Dendritic cell treated with granulocyte-macrophage colony-stimulating factor and Interleukin-4, amounts not matched to agents 40 ng/mL and 50 ng/mL, for 4 days (primary cell): ENCODE data around the gene NOCT.
"Not testable (repeated sequence)": the region's sequence is repeated elsewhere in the genome, so short reads cannot be mapped to it uniquely, and the experiment has no call there.

ENCODE experiments used
- H3K27ac Mint-ChIP-seq: one replicate; pipeline ENCODE4 v1.8.0; 2022; ENCODE audit warnings: mild to moderate bottlenecking, mixed read lengths
- H3K27me3 Mint-ChIP-seq: one replicate; pipeline ENCODE4 v1.8.0; 2022; ENCODE audit warnings: mild to moderate bottlenecking, mixed read lengths
- H3K36me3 Mint-ChIP-seq: one replicate; pipeline ENCODE4 v1.8.0; 2022; ENCODE audit warnings: low read depth, mixed read lengths
- H3K4me1 Mint-ChIP-seq: one replicate; pipeline ENCODE4 v1.8.0; 2022; ENCODE audit warnings: low read depth, mixed read lengths
- H3K4me3 Mint-ChIP-seq: one replicate; pipeline ENCODE4 v1.8.0; 2022; ENCODE audit warnings: mild to moderate bottlenecking, moderate library complexity, mixed read lengths
- H3K9me3 Mint-ChIP-seq: one replicate; pipeline ENCODE4 v1.8.0; 2022; ENCODE audit warnings: mixed read lengths
- intact Hi-C: fragments of 100-400 bp; cut with micrococcal nuclease; formaldehyde crosslinking; loops from one replicate; pipeline ENCODE4 v1.15.0; 2022

The NOCT gene

GRCh38 chr4:138992676-138993075 is 22.9 kb upstream of the NOCT start:
- Mint-ChIP-seq H3K9me3 (no peaks in the 10 kb centered on the region), H3K4me1 (peaks cover 10% of the 10 kb centered on the region), H3K4me3 (no peak overlapping the region), H3K27me3 (no peaks in the 10 kb centered on the region), H3K36me3 (no peaks in the 10 kb centered on the region), H3K27ac (no peak overlapping the region)
- intact Hi-C loops = no loop called here

- Mint-ChIP-seq H3K36me3 (no peaks in the 10 kb centered on the region), H3K9me3 (no peaks in the 10 kb centered on the region), H3K4me1 (peaks cover 23% of the 10 kb centered on the region), H3K4me3 (no peak overlapping the region), H3K27me3 (no peaks in the 10 kb centered on the region), H3K27ac (no peak overlapping the region)
- intact Hi-C loops = no loop called here
Observed at GRCh38 chr4:138996090-138996489, 19.5 kb upstream of the NOCT start.

GRCh38 chr4:138999666-139000065 is 15.9 kb upstream of the NOCT start:
- no peaks in the 10 kb centered on the region for H3K36me3 Mint-ChIP-seq
- no peak overlapping the region for H3K4me3 Mint-ChIP-seq
- no peaks in the 10 kb centered on the region for H3K27me3 Mint-ChIP-seq
- H3K27ac Mint-ChIP-seq = no peak overlapping the region
- H3K9me3 Mint-ChIP-seq = no peaks in the 10 kb centered on the region
- intact Hi-C loops = no loop called here
- H3K4me1 Mint-ChIP-seq = peaks cover 13% of the 10 kb centered on the region

- intact Hi-C loops, H3K36me3 Mint-ChIP-seq, H3K27me3 Mint-ChIP-seq, H3K27ac Mint-ChIP-seq, H3K4me3 Mint-ChIP-seq, H3K9me3 Mint-ChIP-seq: not testable (repeated sequence)
- peaks cover 13% of the 10 kb centered on the region for H3K4me1 Mint-ChIP-seq
Observed at GRCh38 chr4:139000134-139000533, 15.4 kb upstream of the NOCT start.

GRCh38 chr4:139001430-139001829 is 14.2 kb upstream of the NOCT start:
- H3K4me3 Mint-ChIP-seq, H3K27ac Mint-ChIP-seq, H3K27me3 Mint-ChIP-seq, H3K9me3 Mint-ChIP-seq, intact Hi-C loops, H3K36me3 Mint-ChIP-seq: not testable (repeated sequence)
- H3K4me1 Mint-ChIP-seq = peaks cover 13% of the 10 kb centered on the region

- H3K27ac Mint-ChIP-seq, H3K27me3 Mint-ChIP-seq, H3K4me3 Mint-ChIP-seq, H3K36me3 Mint-ChIP-seq, H3K9me3 Mint-ChIP-seq, intact Hi-C loops: not testable (repeated sequence)
- peaks cover 13% of the 10 kb centered on the region for H3K4me1 Mint-ChIP-seq
Observed at GRCh38 chr4:139003668-139004067, 11.9 kb upstream of the NOCT start.

- Mint-ChIP-seq H3K27ac (no peak overlapping the region), H3K4me3 (no peak overlapping the region), H3K4me1 (no peaks in the 10 kb centered on the region), H3K27me3 (no peaks in the 10 kb centered on the region), H3K36me3 (no peaks in the 10 kb centered on the region), H3K9me3 (peaks cover 9% of the 10 kb centered on the region)
- intact Hi-C loops = no loop called here
Observed at GRCh38 chr4:139005774-139006173, 9.8 kb upstream of the NOCT start.

- H3K4me1 Mint-ChIP-seq = no peaks in the 10 kb centered on the region
- peaks cover 9% of the 10 kb centered on the region for H3K9me3 Mint-ChIP-seq
- intact Hi-C loops = no loop called here
- H3K36me3 Mint-ChIP-seq = no peaks in the 10 kb centered on the region
- H3K4me3 Mint-ChIP-seq = no peak overlapping the region
- H3K27me3 Mint-ChIP-seq = no peaks in the 10 kb centered on the region
- H3K27ac Mint-ChIP-seq = no peak overlapping the region
Observed at GRCh38 chr4:139007640-139008039, 7.9 kb upstream of the NOCT start.

- not testable (repeated sequence) for H3K27me3 Mint-ChIP-seq, H3K36me3 Mint-ChIP-seq, H3K27ac Mint-ChIP-seq
Observed at GRCh38 chr4:139008278-139008677, 7.3 kb upstream of the NOCT start.

GRCh38 chr4:139009702-139010101 is 5.9 kb upstream of the NOCT start:
- intact Hi-C loops = no loop called here
- no peak overlapping the region for H3K27ac Mint-ChIP-seq

More at GRCh38 chr4:139008278-139008677, 7.3 kb upstream of the NOCT start:
- H3K4me1 Mint-ChIP-seq, H3K4me3 Mint-ChIP-seq, intact Hi-C loops, H3K9me3 Mint-ChIP-seq: not testable (repeated sequence)

GRCh38 chr4:139011225-139011950 is 4.2 kb upstream of the NOCT start:
- H3K27ac Mint-ChIP-seq = no peak overlapping the region
- intact Hi-C loops = no loop called here
- H3K9me3 Mint-ChIP-seq = peaks cover 9% of the 10 kb centered on the region
- no peak overlapping the region for H3K4me3 Mint-ChIP-seq
- no peaks in the 10 kb centered on the region for H3K36me3 Mint-ChIP-seq
- H3K4me1 Mint-ChIP-seq = peaks cover 18% of the 10 kb centered on the region
- H3K27me3 Mint-ChIP-seq = no peaks in the 10 kb centered on the region

More at GRCh38 chr4:139009702-139010101, 5.9 kb upstream of the NOCT start:
- Mint-ChIP-seq H3K27me3 (no peaks in the 10 kb centered on the region), H3K4me1 (peaks cover 11% of the 10 kb centered on the region), H3K4me3 (no peak overlapping the region), H3K9me3 (peaks cover 9% of the 10 kb centered on the region), H3K36me3 (no peaks in the 10 kb centered on the region)

- peak overlapping the region; percentile 79 for H3K4me3 Mint-ChIP-seq
- H3K27me3 Mint-ChIP-seq = no peaks in the 10 kb centered on the region
- no peaks in the 10 kb centered on the region for H3K9me3 Mint-ChIP-seq
- H3K36me3 Mint-ChIP-seq = peaks cover 2% of the 10 kb centered on the region
- peak overlapping the region; percentile 98 for H3K27ac Mint-ChIP-seq
- H3K4me1 Mint-ChIP-seq = peaks cover 33% of the 10 kb centered on the region
- intact Hi-C loops = loop anchor here (1.0 to 5.0 kb wide), 2 partner anchors 37 to 68 kb away; no protein-coding TSS in a partner anchor
Observed at GRCh38 chr4:139014371-139015268, 961 bp upstream of the NOCT start.

- peak overlapping the region; percentile 79 for H3K4me3 Mint-ChIP-seq
- peaks cover 16% of the 10 kb centered on the region for H3K36me3 Mint-ChIP-seq
- H3K9me3 Mint-ChIP-seq = no peaks in the 10 kb centered on the region
- H3K27ac Mint-ChIP-seq = peak overlapping the region; percentile 98
- no peaks in the 10 kb centered on the region for H3K27me3 Mint-ChIP-seq
- peaks cover 43% of the 10 kb centered on the region for H3K4me1 Mint-ChIP-seq
- intact Hi-C loops = loop anchor here (1.0 to 5.0 kb wide), 2 partner anchors 39 to 66 kb away; no protein-coding TSS in a partner anchor
Observed at GRCh38 chr4:139015948-139016471, 429 bp downstream of the NOCT start.

GRCh38 chr4:139017861-139018260 is 2.3 kb downstream of the NOCT start:
- Mint-ChIP-seq H3K27ac (no peak overlapping the region), H3K4me3 (no peak overlapping the region), H3K4me1 (peaks cover 53% of the 10 kb centered on the region), H3K9me3 (no peaks in the 10 kb centered on the region), H3K36me3 (peaks cover 23% of the 10 kb centered on the region), H3K27me3 (no peaks in the 10 kb centered on the region)
- intact Hi-C loops = loop anchor here (5.0 kb wide), 1 partner anchor 41 kb away; no protein-coding TSS in a partner anchor
